ENCODE results near the gene NINJ2.
A peak's percentile ranks its signal among the peaks of the same experiment; 100 is the strongest.

NINJ2 gene

GRCh38 chr12:613996-614395 lies 49.2 kb downstream of the NINJ2 start:
- no peak for DNase-seq (ENCODE audit: low spot score)

GRCh38 chr12:612886-613285 lies 50.4 kb downstream of the NINJ2 start:
- no peak for DNase-seq (ENCODE audit: low spot score)

GRCh38 chr12:612293-612692 lies 51.0 kb downstream of the NINJ2 start:
- DNase-seq (ENCODE audit: low spot score), result no peak

GRCh38 chr12:611721-612120 lies 51.5 kb downstream of the NINJ2 start:
- no peak for DNase-seq (ENCODE audit: low spot score)

GRCh38 chr12:608921-609320 lies 54.3 kb downstream of the NINJ2 start:
- no peak for DNase-seq (ENCODE audit: low spot score)

GRCh38 chr12:608413-608812 lies 54.8 kb downstream of the NINJ2 start:
- DNase-seq (ENCODE audit: low spot score), result no peak

GRCh38 chr12:607541-608001 lies 55.7 kb downstream of the NINJ2 start:
- DNase-seq (ENCODE audit: low spot score), result peak; percentile 52

- DNase-seq (ENCODE audit: low spot score), result no peak
These were observed 58.3 kb downstream of the NINJ2 start for GRCh38 chr12:604956-605355.

- no peak for DNase-seq (ENCODE audit: low spot score)
These were observed 60.6 kb downstream of the NINJ2 start for GRCh38 chr12:602700-603068.

GRCh38 chr12:601976-602699 lies 61.1 kb downstream of the NINJ2 start:
- DNase-seq (ENCODE audit: low spot score), result no peak

- DNase-seq (ENCODE audit: low spot score), result no peak
These were observed 63.5 kb downstream of the NINJ2 start for GRCh38 chr12:599756-600155.

- DNase-seq (ENCODE audit: low spot score), result no peak
These were observed 65.2 kb downstream of the NINJ2 start for GRCh38 chr12:597926-598568.

- DNase-seq (ENCODE audit: low spot score), result no peak
These were observed 69.6 kb downstream of the NINJ2 start for GRCh38 chr12:593396-594270.

- no peak for DNase-seq (ENCODE audit: low spot score)
These were observed 71.2 kb downstream of the NINJ2 start for GRCh38 chr12:592024-592505.

GRCh38 chr12:591167-592023 lies 71.8 kb downstream of the NINJ2 start:
- no peak for DNase-seq (ENCODE audit: low spot score)

- DNase-seq (ENCODE audit: low spot score), result no peak
These were observed 73.0 kb downstream of the NINJ2 start for GRCh38 chr12:590206-590750.

GRCh38 chr12:588646-589045 lies 74.6 kb downstream of the NINJ2 start:
- DNase-seq (ENCODE audit: low spot score), result no peak

GRCh38 chr12:588024-588322 lies 75.3 kb downstream of the NINJ2 start:
- no peak for DNase-seq (ENCODE audit: low spot score)

- DNase-seq (ENCODE audit: low spot score), result no peak
These were observed 75.9 kb downstream of the NINJ2 start for GRCh38 chr12:587132-588023.

GRCh38 chr12:586318-587071 lies 76.8 kb downstream of the NINJ2 start:
- DNase-seq (ENCODE audit: low spot score), result no peak
